Choroid plexus epithelial cell (primary cell): ENCODE measurements around the gene MGMT.

ENCODE experiments used
- DNase-seq: peaks from one replicate; pipeline ENCODE4 v3.0.0-alpha.2; 2010; ENCODE audit warnings: low read depth
- H3K4me3 ChIP-seq: 2 replicates; pipeline ENCODE4 v1.5.1; 2011; ENCODE audit warnings: low read depth, mild to moderate bottlenecking, control low read depth, low read length, moderate library complexity
- CTCF ChIP-seq: conservative IDR thresholded peaks from 2 replicates; pipeline ENCODE4 v1.5.1; 2011; ENCODE audit warnings: low read depth, mild to moderate bottlenecking, control low read depth, inconsistent platforms, low read length, moderate library complexity

MGMT gene

GRCh38 chr10:129808092-129808983 lies 341.3 kb downstream of the MGMT start:
- DNase-seq, result no peak
- no peak for TF ChIP-seq CTCF
- H3K4me3 ChIP-seq, result no peak overlapping the region

- H3K4me3 ChIP-seq, result no peak overlapping the region
- TF ChIP-seq CTCF, result no peak
- DNase-seq, result no peak
These were observed 342.4 kb downstream of the MGMT start for GRCh38 chr10:129809431-129809830.

GRCh38 chr10:129809841-129810240 lies 342.8 kb downstream of the MGMT start:
- no peak for TF ChIP-seq CTCF
- no peak overlapping the region for H3K4me3 ChIP-seq

GRCh38 chr10:129811208-129811607 lies 344.2 kb downstream of the MGMT start:
- no peak overlapping the region for H3K4me3 ChIP-seq
- no peak for TF ChIP-seq CTCF
- no peak for DNase-seq

More at GRCh38 chr10:129809841-129810240, 342.8 kb downstream of the MGMT start:
- DNase-seq, result no peak

GRCh38 chr10:129812398-129812797 lies 345.4 kb downstream of the MGMT start:
- no peak for DNase-seq
- no peak for TF ChIP-seq CTCF
- H3K4me3 ChIP-seq, result no peak overlapping the region

- DNase-seq, result no peak
- no peak overlapping the region for H3K4me3 ChIP-seq
- TF ChIP-seq CTCF, result no peak
These were observed 347.9 kb downstream of the MGMT start for GRCh38 chr10:129814681-129815646.
